GM12892 (cell line): ENCODE data around the gene HYDIN.

Source experiments
- POLR2A ChIP-seq: IDR thresholded peaks from 2 replicates; pipeline ENCODE4 v1.6.1; 2011; ENCODE audit warnings: low read depth, low read length, control low read depth
- POLR2AphosphoS5 ChIP-seq: IDR thresholded peaks from 2 replicates; pipeline ENCODE4 v1.6.1; 2011; ENCODE audit warnings: low read depth, low read length, control low read depth

- TF ChIP-seq POLR2A (no peak), POLR2AphosphoS5 (no peak)
Observed at GRCh38 chr16:70788668-70789594, 441.6 kb downstream of the HYDIN start.
